DMS 273 (cell line): ENCODE measurements around the gene EPHA4.
A peak's percentile ranks its signal among the peaks of the same experiment; 100 is the strongest.

ENCODE experiments used
- DNase-seq: peaks from one replicate; lab custom pipeline; 2025; ENCODE audit not compliant: unreplicated experiment; lab: John Stamatoyannopoulos, UW

The EPHA4 gene

GRCh38 chr2:221546505-221547225, 25.4 kb downstream of the EPHA4 start:
- no peak for DNase-seq

DNA sequence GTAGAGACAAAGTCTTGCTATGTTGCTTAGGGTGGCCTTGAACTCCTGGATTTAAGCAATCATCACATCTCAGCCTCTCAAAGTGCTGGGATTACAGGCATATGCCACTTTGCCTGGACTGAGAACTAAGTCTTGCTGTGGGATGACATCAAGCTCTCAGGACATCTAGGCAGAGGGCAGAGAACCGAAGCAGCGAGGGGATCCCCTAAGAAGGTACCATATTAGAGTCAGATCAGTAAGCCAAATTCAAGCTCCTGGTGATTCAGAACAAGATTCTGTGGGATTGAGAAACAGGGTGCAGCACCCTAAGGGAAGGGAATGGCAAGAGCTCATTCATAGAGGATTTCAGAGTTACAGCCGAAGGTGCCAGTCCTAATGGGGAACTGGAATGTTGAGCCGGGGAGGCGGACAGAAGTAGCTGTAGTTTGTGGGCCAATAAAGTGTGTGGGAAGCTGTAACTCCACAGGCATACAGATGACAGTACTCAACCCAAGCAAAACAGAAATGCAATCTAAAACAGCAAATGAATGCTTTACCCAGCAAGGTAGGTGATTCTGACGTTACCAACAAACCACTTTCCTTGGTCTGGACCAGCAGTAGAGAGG, 30.9 kb downstream of the EPHA4 start:
- no peak for DNase-seq

DNA sequence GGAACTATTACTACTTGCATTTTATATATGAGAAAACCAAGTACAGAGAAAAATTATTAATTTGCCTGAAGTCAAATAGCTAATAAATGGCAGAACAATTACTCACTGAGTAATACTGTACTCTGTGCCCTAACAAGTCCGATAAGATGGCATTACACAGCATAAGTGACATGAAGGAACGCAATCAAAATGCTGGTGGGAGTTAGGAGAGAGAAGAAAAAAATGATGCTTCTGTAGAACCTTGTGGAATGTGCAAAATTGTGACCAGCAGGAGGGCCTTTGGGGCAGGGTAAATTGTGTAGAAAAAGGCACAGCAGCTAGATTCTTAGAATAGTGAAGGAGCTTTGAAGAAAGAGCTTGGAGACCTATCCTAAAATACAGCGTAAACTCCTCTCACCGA, 32.9 kb downstream of the EPHA4 start:
- DNase-seq: no peak

GRCh38 chr2:221535824-221536223, 36.3 kb downstream of the EPHA4 start:
- no peak for DNase-seq

DNA sequence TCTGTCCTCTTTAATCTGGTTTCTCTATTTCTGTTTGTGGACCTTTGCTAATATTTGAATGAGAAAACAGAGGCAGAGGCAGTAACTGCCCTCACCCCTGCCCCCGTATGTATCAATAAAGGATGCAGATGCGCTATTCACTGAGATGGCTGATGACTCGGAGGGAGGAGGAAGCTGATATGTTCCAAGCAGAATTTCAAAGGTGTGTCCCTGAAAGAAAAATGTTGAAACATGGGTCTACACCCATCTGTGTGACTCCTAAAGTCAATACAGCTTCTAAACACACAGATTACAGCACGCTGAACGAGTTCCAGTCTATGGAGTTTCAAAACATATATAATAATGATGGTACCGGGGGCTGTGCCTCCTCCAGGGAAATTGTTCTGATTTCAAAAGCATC, 38.8 kb downstream of the EPHA4 start:
- no peak for DNase-seq

GRCh38 chr2:221532641-221533040, 39.5 kb downstream of the EPHA4 start:
- DNase-seq: no peak

- DNase-seq: no peak
Measured at GRCh38 chr2:221530653-221531037, 41.5 kb downstream of the EPHA4 start.

GRCh38 chr2:221529943-221530652, 42.0 kb downstream of the EPHA4 start:
- peak; percentile 47 for DNase-seq

DNA sequence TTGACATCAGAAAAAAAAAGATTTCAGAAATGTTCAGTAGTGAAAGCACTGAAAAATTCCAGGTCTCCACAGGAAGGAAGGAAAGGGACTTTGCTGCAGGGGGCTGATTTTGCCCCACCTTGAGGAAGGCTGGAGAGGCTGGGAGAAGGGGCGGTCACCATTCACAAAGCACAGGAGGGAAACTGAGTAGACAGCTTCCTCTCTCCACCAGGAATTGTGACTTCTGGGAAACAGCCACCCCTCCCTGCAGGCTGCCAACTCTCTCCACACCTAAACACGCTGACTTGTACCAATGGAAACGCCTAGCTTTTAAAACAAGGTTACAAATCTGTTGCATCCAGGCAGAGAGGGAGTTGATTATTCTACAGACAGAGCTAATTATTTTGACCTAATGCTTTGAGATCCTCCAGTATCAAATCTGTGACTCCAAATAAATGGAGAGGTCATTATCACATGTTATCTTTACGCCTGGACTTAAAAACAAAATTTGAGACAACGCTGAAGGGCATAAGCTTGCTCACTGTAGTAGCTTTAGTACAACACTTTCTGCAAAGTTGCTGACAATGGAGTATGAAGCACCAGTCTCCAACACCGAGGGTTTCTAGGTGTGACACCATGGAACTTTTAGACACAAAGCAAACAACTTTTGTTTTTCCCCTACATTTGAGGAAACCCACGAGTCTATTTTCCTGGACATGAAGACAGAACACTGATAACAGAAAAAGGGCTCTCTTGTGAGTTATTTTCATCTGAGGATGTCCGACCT, 42.7 kb downstream of the EPHA4 start:
- DNase-seq: no peak

DNA sequence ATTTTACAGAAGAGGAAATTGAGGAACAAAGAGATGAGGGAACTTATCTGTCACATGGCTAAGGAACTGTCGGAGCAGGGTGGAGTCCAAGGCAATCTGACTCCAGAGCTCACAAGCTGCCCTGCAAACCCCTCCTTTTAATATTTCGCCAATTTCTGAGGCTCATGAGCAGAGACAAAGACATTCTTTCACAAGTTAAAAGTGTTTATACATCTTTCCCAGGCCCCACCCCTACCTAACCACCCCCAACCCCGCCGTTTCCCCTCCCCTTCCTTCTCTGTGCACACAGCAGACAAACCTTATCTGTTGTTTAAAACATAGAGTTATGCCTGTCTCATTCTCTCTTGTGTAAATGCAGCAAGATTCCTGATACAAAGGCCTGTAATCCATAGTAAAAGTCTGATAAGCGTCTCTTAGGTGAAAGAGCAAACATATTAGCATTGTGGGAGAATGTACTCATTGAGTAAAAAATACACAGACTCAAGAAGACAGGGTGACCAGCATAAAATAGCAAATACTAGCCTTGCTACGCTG, 44.3 kb downstream of the EPHA4 start:
- DNase-seq: no peak

GRCh38 chr2:221524158-221524557, 47.9 kb downstream of the EPHA4 start:
- DNase-seq: no peak

DNA sequence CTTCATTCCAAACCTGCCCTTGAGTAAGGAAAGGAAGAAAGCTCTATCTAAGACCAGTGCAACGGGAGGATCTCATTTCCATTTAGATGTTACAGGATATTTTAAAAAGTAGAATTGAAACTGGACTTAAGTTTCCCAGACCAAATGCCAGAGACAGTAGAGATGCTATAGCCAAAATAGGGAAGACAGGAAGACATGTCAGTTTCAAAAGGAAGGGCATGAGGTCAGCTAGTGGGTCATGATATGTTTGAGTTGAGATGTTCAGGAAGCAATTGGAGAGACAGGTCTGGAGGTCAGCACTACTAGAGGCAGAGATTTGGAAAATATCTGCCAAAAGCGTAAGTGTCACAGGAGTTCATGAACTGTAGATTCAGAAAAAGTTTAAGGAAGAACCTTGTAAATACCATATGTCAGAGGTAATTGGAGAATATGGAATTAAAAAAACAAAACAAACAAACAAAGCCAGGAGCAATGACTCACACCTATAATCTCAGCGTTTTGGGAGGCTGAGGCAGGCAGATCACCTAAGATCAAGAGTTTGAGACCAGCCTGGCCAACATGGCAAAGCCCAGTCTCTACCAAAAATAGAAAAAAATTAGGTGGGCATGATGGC, 50.8 kb downstream of the EPHA4 start:
- DNase-seq: no peak

GRCh38 chr2:221518935-221519625, 53.0 kb downstream of the EPHA4 start:
- DNase-seq: peak; percentile 28

- no peak for DNase-seq
Measured at GRCh38 chr2:221518201-221518934, 53.7 kb downstream of the EPHA4 start.

- no peak for DNase-seq
Measured at GRCh38 chr2:221517696-221518151, 54.4 kb downstream of the EPHA4 start.

- DNase-seq: no peak
Measured at GRCh38 chr2:221517146-221517695, 54.9 kb downstream of the EPHA4 start.

- no peak for DNase-seq
Measured at GRCh38 chr2:221515864-221516263, 56.2 kb downstream of the EPHA4 start.

DNA sequence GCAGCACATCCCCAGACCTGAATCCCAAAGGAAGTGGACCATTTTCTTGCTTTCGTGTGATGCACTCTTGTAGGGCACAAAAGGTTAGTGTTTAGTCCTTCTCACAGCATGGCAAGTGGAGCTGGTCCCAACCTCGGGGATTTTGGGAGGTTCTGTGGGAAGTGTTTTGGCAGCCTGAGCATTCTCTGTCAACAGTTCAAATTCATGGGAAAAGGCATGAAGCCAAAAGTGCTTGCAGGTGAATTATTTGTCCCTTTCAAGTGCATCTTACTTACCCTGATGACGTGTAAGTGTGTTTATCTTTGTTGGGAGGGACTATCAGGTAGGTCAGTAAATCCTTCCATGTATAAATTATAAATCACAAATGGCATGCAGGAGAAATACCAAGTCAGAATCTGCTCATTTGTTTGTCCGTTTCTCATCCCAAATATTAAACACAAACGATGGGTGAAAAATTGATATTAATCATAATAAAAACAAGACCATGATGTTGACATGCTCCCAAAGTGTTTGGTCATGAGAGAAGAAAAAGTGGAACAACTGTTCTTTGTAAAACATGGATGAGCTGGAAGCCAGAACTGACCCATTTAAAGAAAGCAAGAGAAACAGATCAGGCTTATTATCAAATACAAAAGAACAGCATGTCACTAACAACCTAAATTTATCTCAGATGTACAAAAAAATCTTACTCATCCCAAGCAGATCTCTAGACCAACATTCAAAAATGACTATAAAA, 57.6 kb downstream of the EPHA4 start:
- DNase-seq: no peak

- DNase-seq: no peak
Measured at GRCh38 chr2:221513232-221513631, 58.9 kb downstream of the EPHA4 start.
